Body of pancreas (tissue), 4 donors: ENCODE data around the gene TASP1. TPM values are rescaled to one million over a fixed set of nuclear protein-coding genes. Genes with fewer than 3 reads are reported as not detected.

ENCODE experiments used
- ATAC-seq: fragments of 150-250 bp; one replicate; pipeline ENCODE4 v1.9.1; 2016
- DNase-seq, 4 donors: peaks; one replicate each; pipeline ENCODE4 v3.0.0-alpha.2; 2019
- H3K27ac ChIP-seq, 4 donors: fragments of 200-600 bp; sonication (generic); 1 replicate in 3 of 4; 2 replicates in 1 of 4; pipeline versions ENCODE4 v1.5.1 to v1.6.1; 2016 to 2019; ENCODE audit warnings: mild to moderate bottlenecking in 1 of 4, mixed read lengths in 1 of 4, moderate library complexity in 1 of 4
- H3K27me3 ChIP-seq, 2 donors: fragments of 200-600 bp; sonication (generic); one replicate each; pipeline ENCODE4 v1.6.0; 2016; ENCODE audit warnings: mild to moderate bottlenecking in 1 of 2
- H3K36me3 ChIP-seq, 2 donors: fragments of 200-600 bp; sonication (generic); replicated peaks in 1 of 2; 2 replicates each; pipeline ENCODE4 v1.5.1; 2016; ENCODE audit warnings: low read depth in 2 of 2; ENCODE audit not compliant: insufficient read depth in 1 of 2
- H3K4me1 ChIP-seq: fragments of 200-600 bp; sonication (generic); one replicate; pipeline ENCODE4 v1.6.0; 2016
- H3K4me3 ChIP-seq, 2 donors: fragments of 200-600 bp; sonication (generic); 1 replicate in 1 of 2; 2 replicates in 1 of 2; pipeline ENCODE4 v1.5.1; 2016 to 2019
- H3K9me3 ChIP-seq, 3 donors: fragments of 200-600 bp; sonication (generic); 1 replicate in 2 of 3; 2 replicates in 1 of 3; pipeline ENCODE4 v1.5.1; 2016
- POLR2A ChIP-seq, 3 donors: fragments of 450-650 bp; IDR thresholded peaks; one replicate each; pipeline ENCODE4 v1.6.1; 2016; ENCODE audit warnings: antibody characterized with exemption in 3 of 3, mild to moderate bottlenecking in 2 of 3
- whole genome bisulfite sequencing, 2 donors: methylation state at CpG; one replicate each; pipeline ENCODE4 v1.1.5; 2017; 5-methylcytosine and 5-hydroxymethylcytosine counted together
- intact Hi-C: fragments of 100-400 bp; cut with DNase I; formaldehyde crosslinking; loops from one replicate; pipeline ENCODE4 v1.15.1; 2023
- total RNA-seq, 2 donors: library from RNA; depleted of rRNA; stranded (reverse); fragments of >200 nt; gene quantifications; one replicate each; pipeline ENCODE4 v1.1.0, GENCODE V29; 2016
- TF ChIP-seq, protein P1 (sequence below), 7 experiments: fragments of 450-650 bp in 4 of 7; fragments of 200-600 bp in 3 of 7; sonication (generic) in 3 of 7; IDR thresholded peaks; one replicate each; pipeline ENCODE4 v1.5.1; 2016 to 2019; ENCODE audit warnings: antibody characterized with exemption in 7 of 7

Gene TASP1
- total RNA-seq, 2 donors from 2014 or later, result 8.0 to 11.5 TPM

DNA sequence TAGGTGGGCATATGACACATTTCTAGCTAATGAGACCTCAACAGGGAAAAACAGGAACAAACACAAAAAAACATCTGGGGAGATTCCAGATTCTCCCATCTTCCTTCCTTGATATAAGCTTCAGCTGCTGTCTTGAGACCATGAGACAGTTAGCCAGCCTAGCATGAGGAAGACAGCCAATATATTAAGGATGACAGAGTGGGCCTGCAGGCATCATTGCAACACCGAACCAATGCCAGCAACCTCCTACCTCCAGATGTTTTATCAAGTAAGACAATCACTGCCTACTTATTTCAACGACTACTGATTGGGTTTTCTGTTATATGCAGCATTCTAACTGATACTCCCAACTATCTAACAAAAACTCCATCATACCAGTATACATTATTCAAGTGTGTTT is 298.6 kb downstream of the TASP1 start:
- intact Hi-C loops, result no loop called here
- Histone ChIP-seq H3K4me3 (no peak overlapping the region), H3K36me3 (no peaks in the 10 kb centered on the region), H3K27me3 (no peaks in the 10 kb centered on the region), H3K27ac (no peak overlapping the region), H3K4me1 (no peaks in the 10 kb centered on the region), H3K9me3 (no peaks in the 10 kb centered on the region)
- WGBS, 2 donors, result 72 to 82% methylated on average over 2 of the region's 2 CpGs
- no peak for DNase-seq
- no peak for ATAC-seq
- TF ChIP-seq POLR2A (IDR thresholded peaks at IDR 0.05), result no peak
- TF ChIP-seq, protein P1, sequence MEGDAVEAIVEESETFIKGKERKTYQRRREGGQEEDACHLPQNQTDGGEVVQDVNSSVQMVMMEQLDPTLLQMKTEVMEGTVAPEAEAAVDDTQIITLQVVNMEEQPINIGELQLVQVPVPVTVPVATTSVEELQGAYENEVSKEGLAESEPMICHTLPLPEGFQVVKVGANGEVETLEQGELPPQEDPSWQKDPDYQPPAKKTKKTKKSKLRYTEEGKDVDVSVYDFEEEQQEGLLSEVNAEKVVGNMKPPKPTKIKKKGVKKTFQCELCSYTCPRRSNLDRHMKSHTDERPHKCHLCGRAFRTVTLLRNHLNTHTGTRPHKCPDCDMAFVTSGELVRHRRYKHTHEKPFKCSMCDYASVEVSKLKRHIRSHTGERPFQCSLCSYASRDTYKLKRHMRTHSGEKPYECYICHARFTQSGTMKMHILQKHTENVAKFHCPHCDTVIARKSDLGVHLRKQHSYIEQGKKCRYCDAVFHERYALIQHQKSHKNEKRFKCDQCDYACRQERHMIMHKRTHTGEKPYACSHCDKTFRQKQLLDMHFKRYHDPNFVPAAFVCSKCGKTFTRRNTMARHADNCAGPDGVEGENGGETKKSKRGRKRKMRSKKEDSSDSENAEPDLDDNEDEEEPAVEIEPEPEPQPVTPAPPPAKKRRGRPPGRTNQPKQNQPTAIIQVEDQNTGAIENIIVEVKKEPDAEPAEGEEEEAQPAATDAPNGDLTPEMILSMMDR (IDR thresholded peaks at IDR 0.05), result no peak

Other genes starting within 250 kb of the TASP1 start
- 10 to 100 TPM; 12.5 to 16.5 TPM for gene ESF1, start 146.0 kb upstream of the TASP1 start, total RNA-seq
- gene NDUFAF5, start 146.1 kb upstream of the TASP1 start, total RNA-seq, result 1 to 10 TPM; 4.4 to 6.3 TPM